Ishikawa (cell line): Measurements from ENCODE around the gene CTNNBL1.

ENCODE experiments used
- CEBPB ChIP-seq: IDR thresholded peaks from 2 replicates; pipeline ENCODE4 v1.6.1; 2012
- CREB1 ChIP-seq: IDR thresholded peaks from 2 replicates; pipeline ENCODE4 v1.6.1; 2012; ENCODE audit warnings: low read depth
- EGR1 ChIP-seq: IDR thresholded peaks from 2 replicates; pipeline ENCODE4 v1.6.1; 2012
- EP300 ChIP-seq: IDR thresholded peaks from 2 replicates; pipeline ENCODE4 v1.6.1; 2012; ENCODE audit warnings: borderline replicate concordance
- FOXM1 ChIP-seq: IDR thresholded peaks from 2 replicates; pipeline ENCODE4 v1.6.1; 2012; ENCODE audit warnings: low read depth, borderline replicate concordance
- MAX ChIP-seq: IDR thresholded peaks from 2 replicates; pipeline ENCODE4 v1.6.1; 2012
- NFIC ChIP-seq: IDR thresholded peaks from 2 replicates; pipeline ENCODE4 v1.6.1; 2012
- RAD21 ChIP-seq: IDR thresholded peaks from 2 replicates; pipeline ENCODE4 v1.6.1; 2012; ENCODE audit warnings: low read depth
- REST ChIP-seq: IDR thresholded peaks from 2 replicates; pipeline ENCODE4 v1.6.1; 2012; ENCODE audit warnings: low read depth, mild to moderate bottlenecking
- TAF1 ChIP-seq: IDR thresholded peaks from 2 replicates; pipeline ENCODE4 v1.6.1; 2012; ENCODE audit warnings: low read depth, mild to moderate bottlenecking
- TCF12 ChIP-seq: IDR thresholded peaks from 2 replicates; pipeline ENCODE4 v1.6.1; 2012; ENCODE audit warnings: low read depth
- TEAD4 ChIP-seq: IDR thresholded peaks from 2 replicates; pipeline ENCODE4 v1.6.1; 2012
- USF1 ChIP-seq: IDR thresholded peaks from 2 replicates; pipeline ENCODE4 v1.6.1; 2012
- YY1 ChIP-seq: IDR thresholded peaks from 2 replicates; pipeline ENCODE4 v1.6.1; 2012; ENCODE audit warnings: low read depth
- ZBTB7A ChIP-seq: IDR thresholded peaks from 2 replicates; pipeline ENCODE4 v1.6.1; 2012; ENCODE audit warnings: low read depth

Gene CTNNBL1

GRCh38 chr20:37801921-37802320 is 108.1 kb downstream of the CTNNBL1 start:
- TF ChIP-seq EP300, result no peak
- TF ChIP-seq NFIC, result no peak
- TF ChIP-seq TAF1, result no peak
- no peak for TF ChIP-seq ZBTB7A
- TF ChIP-seq TEAD4, result no peak
- TF ChIP-seq CEBPB, result no peak
- no peak for TF ChIP-seq EGR1
- TF ChIP-seq CREB1, result no peak
- TF ChIP-seq RAD21, result no peak
- no peak for TF ChIP-seq MAX
- no peak for TF ChIP-seq USF1
- TF ChIP-seq TCF12, result no peak
- TF ChIP-seq FOXM1, result no peak
- no peak for TF ChIP-seq YY1
- TF ChIP-seq REST, result no peak

GRCh38 chr20:37803438-37804307 is 109.8 kb downstream of the CTNNBL1 start:
- TF ChIP-seq CREB1 (no peak), TCF12 (no peak), TEAD4 (no peak), ZBTB7A (no peak), FOXM1 (no peak), USF1 (no peak), NFIC (no peak), YY1 (no peak), CEBPB (no peak)

- TF ChIP-seq YY1 (no peak), CREB1 (no peak), TEAD4 (no peak), RAD21 (no peak), NFIC (no peak)
Observed at GRCh38 chr20:37804584-37805566, 111.0 kb downstream of the CTNNBL1 start.

- no peak for TF ChIP-seq FOXM1
- no peak for TF ChIP-seq TEAD4
- TF ChIP-seq EP300, result no peak
- TF ChIP-seq RAD21, result no peak
- TF ChIP-seq MAX, result no peak
- no peak for TF ChIP-seq NFIC
- TF ChIP-seq ZBTB7A, result no peak
- no peak for TF ChIP-seq TAF1
- no peak for TF ChIP-seq CEBPB
- no peak for TF ChIP-seq TCF12
- TF ChIP-seq REST, result no peak
- TF ChIP-seq USF1, result no peak
- no peak for TF ChIP-seq EGR1
- no peak for TF ChIP-seq CREB1
- TF ChIP-seq YY1, result no peak
Observed at GRCh38 chr20:37807471-37808232, 113.8 kb downstream of the CTNNBL1 start.
